ENCODE measurements around the gene BEND5.

- no peak for TF ChIP-seq ZNF274 (IDR thresholded peaks at IDR 0.05; ENCODE audit: low read depth, low read length)
- no peak for TF ChIP-seq YY1 (IDR thresholded peaks at IDR 0.05; ENCODE audit: insufficient read depth, insufficient read length)
These were observed 81.5 kb downstream of the BEND5 start for GRCh38 chr1:48695161-48695560.

All from NT2/D1 (cell line).